ENCODE results near the gene DRGX.
A peak's percentile ranks its signal among the peaks of the same experiment; 100 is the strongest.

Gene DRGX

DNA sequence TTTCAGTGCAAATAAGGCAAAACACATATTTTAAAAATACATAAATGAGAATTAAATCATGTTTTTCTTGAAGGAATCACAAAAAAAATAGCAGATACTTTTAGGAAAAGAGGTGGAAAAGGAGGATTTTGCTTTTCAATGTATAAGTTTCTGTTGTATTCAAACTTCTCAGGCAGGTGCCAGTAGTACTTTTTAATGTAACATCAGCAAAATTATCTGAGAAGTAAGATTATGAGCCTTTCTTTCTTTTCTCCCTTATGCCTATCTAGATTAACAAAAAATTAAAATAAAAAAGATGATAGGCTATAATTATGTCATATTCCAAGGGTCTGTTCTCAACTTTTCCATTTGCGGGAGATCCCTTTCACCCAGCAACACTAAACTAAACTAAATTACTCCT lies 2.6 kb downstream of the DRGX start:
- TF ChIP-seq, protein P1, sequence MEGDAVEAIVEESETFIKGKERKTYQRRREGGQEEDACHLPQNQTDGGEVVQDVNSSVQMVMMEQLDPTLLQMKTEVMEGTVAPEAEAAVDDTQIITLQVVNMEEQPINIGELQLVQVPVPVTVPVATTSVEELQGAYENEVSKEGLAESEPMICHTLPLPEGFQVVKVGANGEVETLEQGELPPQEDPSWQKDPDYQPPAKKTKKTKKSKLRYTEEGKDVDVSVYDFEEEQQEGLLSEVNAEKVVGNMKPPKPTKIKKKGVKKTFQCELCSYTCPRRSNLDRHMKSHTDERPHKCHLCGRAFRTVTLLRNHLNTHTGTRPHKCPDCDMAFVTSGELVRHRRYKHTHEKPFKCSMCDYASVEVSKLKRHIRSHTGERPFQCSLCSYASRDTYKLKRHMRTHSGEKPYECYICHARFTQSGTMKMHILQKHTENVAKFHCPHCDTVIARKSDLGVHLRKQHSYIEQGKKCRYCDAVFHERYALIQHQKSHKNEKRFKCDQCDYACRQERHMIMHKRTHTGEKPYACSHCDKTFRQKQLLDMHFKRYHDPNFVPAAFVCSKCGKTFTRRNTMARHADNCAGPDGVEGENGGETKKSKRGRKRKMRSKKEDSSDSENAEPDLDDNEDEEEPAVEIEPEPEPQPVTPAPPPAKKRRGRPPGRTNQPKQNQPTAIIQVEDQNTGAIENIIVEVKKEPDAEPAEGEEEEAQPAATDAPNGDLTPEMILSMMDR (conservative IDR thresholded peaks at IDR 0.05; ENCODE audit: low read depth, low read length) = no peak
- DNase-seq (ENCODE audit: low read depth) = no peak
- no peak overlapping the region for H3K4me3 ChIP-seq (ENCODE audit: low read depth, low read length)

- DNase-seq (ENCODE audit: low read depth) = no peak
These were observed 6.4 kb downstream of the DRGX start for GRCh38 chr10:49389361-49389933.

DNA sequence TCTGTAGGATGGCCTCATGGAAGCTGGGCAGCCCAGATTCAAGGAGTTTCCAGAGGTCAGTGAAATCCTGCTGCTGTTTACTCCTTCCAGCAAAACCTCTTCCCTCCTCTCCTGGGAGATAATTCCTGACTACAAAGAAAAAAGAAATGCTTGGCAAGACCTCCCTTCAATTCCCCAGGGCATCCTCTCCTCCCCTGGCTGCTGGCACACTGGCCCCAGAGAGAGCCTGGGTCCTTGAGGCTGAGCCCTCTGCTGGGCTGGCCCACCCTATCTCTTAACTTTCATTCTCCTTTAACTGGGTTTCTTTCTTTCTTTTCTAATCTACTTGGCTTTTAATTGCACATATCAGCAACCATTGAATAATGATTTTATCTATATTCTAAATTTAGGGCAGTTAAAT lies 7.7 kb downstream of the DRGX start:
- TF ChIP-seq, protein P1 (conservative IDR thresholded peaks at IDR 0.05; ENCODE audit: low read depth, low read length) = no peak
- no peak overlapping the region for H3K4me3 ChIP-seq (ENCODE audit: low read depth, low read length)
- no peak for DNase-seq (ENCODE audit: low read depth)

More at GRCh38 chr10:49389361-49389933, 6.4 kb downstream of the DRGX start:
- no peak overlapping the region for H3K4me3 ChIP-seq (ENCODE audit: low read depth, low read length)
- TF ChIP-seq, protein P1 (conservative IDR thresholded peaks at IDR 0.05; ENCODE audit: low read depth, low read length) = no peak

DNA sequence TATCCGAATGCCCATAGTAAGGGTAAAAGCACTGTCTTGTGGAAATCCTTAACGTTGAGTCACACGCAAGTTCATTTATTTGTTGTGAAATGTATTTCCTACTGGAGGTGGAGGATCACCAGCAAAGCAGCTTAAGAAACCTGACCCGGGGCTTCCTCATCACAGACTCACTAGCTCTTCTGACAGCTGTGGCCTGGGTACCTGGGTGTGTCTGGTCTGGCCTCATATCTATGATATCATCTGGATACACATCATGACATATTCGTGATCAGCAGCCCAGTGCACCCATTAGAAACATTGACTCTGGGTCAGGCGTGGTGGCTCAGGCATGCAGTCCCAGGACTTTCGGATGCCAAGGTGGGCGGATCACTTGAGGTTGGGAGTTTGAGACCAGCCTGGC lies 8.8 kb downstream of the DRGX start:
- TF ChIP-seq, protein P1 (conservative IDR thresholded peaks at IDR 0.05; ENCODE audit: low read depth, low read length) = no peak
- no peak overlapping the region for H3K4me3 ChIP-seq (ENCODE audit: low read depth, low read length)
- DNase-seq (ENCODE audit: low read depth) = peak; percentile 96

- TF ChIP-seq, protein P1 (conservative IDR thresholded peaks at IDR 0.05; ENCODE audit: low read depth, low read length) = no peak
- no peak for DNase-seq (ENCODE audit: low read depth)
These were observed 9.7 kb downstream of the DRGX start for GRCh38 chr10:49385939-49386922.

GRCh38 chr10:49384268-49384953 lies 11.5 kb downstream of the DRGX start:
- H3K4me3 ChIP-seq (ENCODE audit: low read depth, low read length) = no peak overlapping the region
- TF ChIP-seq, protein P1 (conservative IDR thresholded peaks at IDR 0.05; ENCODE audit: low read depth, low read length) = no peak
- no peak for DNase-seq (ENCODE audit: low read depth)

More at GRCh38 chr10:49385939-49386922, 9.7 kb downstream of the DRGX start:
- H3K4me3 ChIP-seq (ENCODE audit: low read depth, low read length) = no peak overlapping the region
